GM13977 (cell line): Measurements from ENCODE around the gene TMEM234.

Source experiments
- DNase-seq: peaks from one replicate; pipeline ENCODE4 v3.0.0; 2012; ENCODE audit warnings: low spot score
- in situ Hi-C: fragments of 300-500 bp; cut with MboI; formaldehyde crosslinking; loops from one replicate; pipeline ENCODE4 v1.12.0; 2022; ENCODE audit warnings: low sequenced_read_pairs, low pct_unique_long_range_greater_than_20kb, mixed read lengths, inconsistent platforms; ENCODE audit not compliant: unreplicated experiment
- TF ChIP-seq, protein P1 (sequence below): IDR thresholded peaks from 2 replicates; pipeline ENCODE4 v1.5.1; 2012; ENCODE audit warnings: mild to moderate bottlenecking, control low read depth; ENCODE audit not compliant: insufficient read depth; ENCODE audit errors: extremely low read depth, missing control alignments

The TMEM234 gene

DNA sequence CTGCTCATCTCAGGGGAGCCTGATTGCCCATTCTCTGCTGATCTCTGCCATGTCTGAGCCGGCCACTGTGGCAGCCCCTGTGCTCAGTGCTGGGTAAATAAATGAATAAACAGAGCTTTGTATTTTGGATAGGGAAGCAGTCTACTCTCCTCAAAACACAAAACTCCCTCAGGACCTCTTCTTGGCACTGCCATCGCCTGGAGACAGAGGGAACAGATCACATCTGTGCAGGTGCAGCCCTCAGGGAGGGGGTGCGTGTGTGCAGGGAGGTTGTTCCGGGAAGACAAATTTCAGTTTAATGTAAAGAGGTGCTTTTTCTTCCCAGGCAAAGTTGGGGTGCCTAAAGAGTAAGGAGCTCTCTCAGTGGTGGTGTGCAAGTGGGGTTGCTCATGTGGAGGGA lies 17.2 kb upstream of the TMEM234 start:
- TF ChIP-seq, protein P1, sequence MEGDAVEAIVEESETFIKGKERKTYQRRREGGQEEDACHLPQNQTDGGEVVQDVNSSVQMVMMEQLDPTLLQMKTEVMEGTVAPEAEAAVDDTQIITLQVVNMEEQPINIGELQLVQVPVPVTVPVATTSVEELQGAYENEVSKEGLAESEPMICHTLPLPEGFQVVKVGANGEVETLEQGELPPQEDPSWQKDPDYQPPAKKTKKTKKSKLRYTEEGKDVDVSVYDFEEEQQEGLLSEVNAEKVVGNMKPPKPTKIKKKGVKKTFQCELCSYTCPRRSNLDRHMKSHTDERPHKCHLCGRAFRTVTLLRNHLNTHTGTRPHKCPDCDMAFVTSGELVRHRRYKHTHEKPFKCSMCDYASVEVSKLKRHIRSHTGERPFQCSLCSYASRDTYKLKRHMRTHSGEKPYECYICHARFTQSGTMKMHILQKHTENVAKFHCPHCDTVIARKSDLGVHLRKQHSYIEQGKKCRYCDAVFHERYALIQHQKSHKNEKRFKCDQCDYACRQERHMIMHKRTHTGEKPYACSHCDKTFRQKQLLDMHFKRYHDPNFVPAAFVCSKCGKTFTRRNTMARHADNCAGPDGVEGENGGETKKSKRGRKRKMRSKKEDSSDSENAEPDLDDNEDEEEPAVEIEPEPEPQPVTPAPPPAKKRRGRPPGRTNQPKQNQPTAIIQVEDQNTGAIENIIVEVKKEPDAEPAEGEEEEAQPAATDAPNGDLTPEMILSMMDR = no peak
- no peak for DNase-seq
- in situ Hi-C loops = no loop called here

DNA sequence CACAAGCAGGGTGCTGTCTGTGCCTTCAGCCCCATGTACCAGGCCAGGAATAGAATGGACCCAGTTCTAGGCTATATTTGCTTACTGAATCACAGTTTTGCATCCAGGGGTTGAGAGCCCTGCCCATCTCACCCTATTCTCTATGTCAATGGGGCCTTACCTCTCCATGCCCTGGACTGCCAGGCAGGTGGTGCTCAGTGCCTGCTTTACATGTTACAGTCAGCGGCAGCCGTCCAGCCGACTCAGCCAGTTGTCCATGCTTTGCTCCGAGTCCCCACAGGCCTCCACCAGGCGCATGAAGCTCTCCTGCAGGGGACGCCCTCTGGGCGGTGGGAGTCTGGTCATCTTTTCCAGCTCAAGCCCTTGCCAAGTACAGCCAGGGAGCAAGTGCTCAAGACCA lies 12.6 kb upstream of the TMEM234 start:
- no peak for DNase-seq
- in situ Hi-C loops = no loop called here
- TF ChIP-seq, protein P1 = no peak

DNA sequence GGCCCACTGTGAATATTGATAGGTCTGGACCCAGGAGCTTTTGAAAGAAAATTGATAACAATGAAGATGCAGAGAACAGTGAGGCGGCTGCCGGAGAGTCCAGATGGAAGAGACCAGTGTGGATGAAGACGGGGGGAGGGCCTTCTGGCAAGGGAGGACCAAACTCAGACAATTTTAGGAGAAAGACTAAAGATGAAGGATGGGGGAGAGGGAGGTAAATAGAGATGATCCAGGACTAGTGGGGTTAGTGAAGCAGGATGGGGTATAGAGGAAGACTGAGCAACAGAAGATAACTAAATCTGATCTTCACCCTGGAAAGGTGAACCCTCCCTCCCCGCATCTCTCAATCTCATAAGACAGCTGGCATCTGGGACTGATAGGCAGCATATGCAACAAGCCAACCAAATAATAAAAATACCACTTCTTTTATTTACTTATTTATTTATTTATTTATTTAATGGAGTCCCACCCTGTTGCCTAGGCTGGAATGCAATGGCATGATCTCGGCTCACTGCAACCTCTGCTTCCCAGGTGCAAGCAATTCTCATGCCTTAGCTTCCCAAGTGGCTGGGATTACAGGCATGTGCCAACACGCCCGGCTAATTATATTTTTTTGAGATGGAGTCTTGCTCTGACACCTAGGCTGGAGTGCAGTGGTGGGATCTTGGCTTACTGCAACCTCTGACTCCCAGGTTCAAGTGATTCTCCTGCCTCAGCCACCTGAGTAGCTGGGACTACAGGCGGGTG lies 10.6 kb upstream of the TMEM234 start:
- TF ChIP-seq, protein P1 = no peak
- no peak for DNase-seq
- in situ Hi-C loops = no loop called here

DNA sequence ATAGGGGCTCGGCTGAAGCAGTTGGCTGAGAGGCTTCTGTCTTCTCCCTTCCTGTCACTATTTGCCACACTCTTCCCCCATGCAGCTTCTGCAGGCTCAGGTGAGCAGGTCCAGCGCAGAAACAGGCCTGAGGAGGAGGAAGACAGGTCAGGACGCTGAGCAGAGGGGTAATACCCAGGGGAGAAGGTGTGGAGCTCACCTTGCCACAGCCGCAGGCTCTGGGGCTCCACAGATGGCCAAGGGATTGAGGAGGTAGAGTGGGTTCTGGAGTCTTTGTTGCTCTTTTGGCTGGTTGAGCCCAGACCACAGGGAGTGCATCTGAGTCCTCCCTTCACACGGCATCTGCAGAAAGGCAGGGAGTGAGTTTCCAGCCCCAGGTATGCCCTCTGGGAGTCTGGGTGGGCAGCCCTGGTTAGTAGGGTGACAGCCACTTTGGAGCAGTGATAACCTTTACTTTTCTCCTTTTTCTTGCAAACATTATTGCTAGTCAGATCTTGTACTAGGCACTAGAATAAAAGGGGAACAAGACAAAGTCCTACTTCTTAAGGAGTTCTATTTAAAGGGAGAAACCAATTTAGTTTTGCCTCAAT lies 9.8 kb upstream of the TMEM234 start:
- in situ Hi-C loops = no loop called here
- TF ChIP-seq, protein P1 = no peak
- no peak for DNase-seq

DNA sequence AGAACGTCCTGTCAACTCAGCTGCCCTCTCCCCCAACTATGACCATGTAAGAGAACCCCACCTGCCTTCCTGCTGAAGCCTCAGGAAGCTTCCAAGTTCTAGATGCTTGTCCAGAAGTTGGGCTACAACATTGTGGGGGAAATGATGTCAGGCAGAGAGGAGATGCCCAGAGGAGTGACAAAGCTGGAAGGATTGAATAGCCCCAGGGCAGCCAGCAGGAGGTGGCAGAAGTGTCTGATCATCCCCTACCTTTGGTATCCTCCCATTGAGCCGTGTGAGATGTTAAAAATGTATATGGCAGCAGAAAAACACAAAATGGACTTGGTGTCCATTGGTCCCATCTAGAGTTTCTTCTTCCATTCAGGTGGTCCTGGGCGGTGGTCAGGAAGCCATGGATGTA lies 6.6 kb upstream of the TMEM234 start:
- TF ChIP-seq, protein P1 = no peak
- in situ Hi-C loops = no loop called here
- no peak for DNase-seq

DNA sequence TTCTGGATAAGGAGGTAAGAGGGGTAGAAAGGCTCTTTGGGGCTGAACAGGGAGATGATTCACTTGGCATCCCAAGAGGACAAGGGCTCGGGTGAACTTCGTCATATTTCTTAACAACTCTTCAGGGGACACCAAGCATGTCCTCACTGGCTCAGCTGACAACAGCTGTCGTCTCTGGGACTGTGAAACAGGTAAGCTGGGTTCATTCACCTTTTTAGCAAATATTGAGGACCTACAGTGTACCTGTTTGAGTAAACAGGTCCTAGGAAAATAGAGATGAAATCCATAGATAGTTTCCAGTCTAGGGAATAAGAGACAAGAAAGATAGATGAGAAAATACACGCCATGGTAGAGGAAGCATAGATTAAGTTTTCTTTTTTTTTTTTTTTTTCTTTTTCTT lies 2.1 kb upstream of the TMEM234 start:
- TF ChIP-seq, protein P1 = no peak
- in situ Hi-C loops = loop anchor here (25.0 kb wide), 1 partner anchor 188 kb away; no protein-coding TSS in a partner anchor
- DNase-seq = no peak
